Raji (cell line): ENCODE measurements around the gene ATXN7.
A peak's percentile ranks its signal among the peaks of the same experiment; 100 is the strongest.

Source experiments
- POLR2A ChIP-seq: IDR thresholded peaks from 2 replicates; pipeline ENCODE4 v1.6.1; 2011; ENCODE audit warnings: low read depth, low read length, control low read depth; ENCODE audit not compliant: insufficient read depth

Gene ATXN7, protein sequence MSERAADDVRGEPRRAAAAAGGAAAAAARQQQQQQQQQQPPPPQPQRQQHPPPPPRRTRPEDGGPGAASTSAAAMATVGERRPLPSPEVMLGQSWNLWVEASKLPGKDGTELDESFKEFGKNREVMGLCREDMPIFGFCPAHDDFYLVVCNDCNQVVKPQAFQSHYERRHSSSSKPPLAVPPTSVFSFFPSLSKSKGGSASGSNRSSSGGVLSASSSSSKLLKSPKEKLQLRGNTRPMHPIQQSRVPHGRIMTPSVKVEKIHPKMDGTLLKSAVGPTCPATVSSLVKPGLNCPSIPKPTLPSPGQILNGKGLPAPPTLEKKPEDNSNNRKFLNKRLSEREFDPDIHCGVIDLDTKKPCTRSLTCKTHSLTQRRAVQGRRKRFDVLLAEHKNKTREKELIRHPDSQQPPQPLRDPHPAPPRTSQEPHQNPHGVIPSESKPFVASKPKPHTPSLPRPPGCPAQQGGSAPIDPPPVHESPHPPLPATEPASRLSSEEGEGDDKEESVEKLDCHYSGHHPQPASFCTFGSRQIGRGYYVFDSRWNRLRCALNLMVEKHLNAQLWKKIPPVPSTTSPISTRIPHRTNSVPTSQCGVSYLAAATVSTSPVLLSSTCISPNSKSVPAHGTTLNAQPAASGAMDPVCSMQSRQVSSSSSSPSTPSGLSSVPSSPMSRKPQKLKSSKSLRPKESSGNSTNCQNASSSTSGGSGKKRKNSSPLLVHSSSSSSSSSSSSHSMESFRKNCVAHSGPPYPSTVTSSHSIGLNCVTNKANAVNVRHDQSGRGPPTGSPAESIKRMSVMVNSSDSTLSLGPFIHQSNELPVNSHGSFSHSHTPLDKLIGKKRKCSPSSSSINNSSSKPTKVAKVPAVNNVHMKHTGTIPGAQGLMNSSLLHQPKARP

DNA sequence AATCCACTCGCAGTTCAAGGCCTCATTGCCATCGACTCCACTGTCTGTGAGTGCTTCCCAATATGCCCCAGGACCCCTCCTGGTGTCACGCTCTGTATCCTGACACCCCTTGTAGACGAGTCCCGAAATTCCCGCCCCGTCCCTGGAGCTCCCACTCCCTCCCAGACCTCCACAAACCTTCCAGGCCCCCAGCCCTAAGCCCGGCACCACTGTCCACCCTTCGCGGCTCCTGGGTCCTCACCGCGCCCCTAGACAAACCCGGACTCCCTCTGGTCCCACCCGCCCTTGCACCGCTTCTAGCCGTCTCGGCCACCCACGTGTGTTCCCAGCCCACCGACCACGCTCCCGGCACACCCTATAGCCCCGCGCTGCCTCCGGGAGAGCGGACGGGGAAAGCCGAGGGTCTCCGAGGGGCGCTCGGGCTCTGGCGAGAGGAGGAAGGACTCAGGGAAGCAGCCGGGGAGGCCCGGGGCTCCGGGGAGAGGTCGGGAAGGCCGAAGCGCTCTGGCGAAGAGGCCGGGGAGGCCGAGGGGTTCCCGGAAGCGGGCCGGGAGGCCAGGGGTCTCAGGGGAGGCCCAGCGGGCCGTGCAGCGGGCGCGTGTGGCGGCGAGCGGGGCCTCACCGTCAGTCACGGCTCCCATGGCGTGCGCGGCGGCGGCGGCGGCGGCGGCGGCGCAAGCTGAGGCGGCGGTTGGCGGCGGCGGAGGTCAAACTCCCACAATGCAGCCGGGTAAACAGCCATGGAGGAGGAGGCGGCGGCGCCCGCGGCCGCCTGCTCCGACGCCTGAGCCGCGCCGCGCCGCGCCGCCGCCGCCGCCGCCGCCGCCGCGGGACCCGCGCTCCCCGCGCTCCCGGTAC lies at the start of gene ATXN7, which contains the start of gene THOC7:
TSS of gene ATXN7 (plus strand) at position 718 of the 858 bp plus-strand sequence. CDS start 48,732 bp downstream, outside the sequence.
TSS of gene THOC7 (minus strand) at position 656 of the 858 bp plus-strand sequence. CDS start at position 641, 15 bp downstream.
- peak; percentile 44 for TF ChIP-seq POLR2A

DNA sequence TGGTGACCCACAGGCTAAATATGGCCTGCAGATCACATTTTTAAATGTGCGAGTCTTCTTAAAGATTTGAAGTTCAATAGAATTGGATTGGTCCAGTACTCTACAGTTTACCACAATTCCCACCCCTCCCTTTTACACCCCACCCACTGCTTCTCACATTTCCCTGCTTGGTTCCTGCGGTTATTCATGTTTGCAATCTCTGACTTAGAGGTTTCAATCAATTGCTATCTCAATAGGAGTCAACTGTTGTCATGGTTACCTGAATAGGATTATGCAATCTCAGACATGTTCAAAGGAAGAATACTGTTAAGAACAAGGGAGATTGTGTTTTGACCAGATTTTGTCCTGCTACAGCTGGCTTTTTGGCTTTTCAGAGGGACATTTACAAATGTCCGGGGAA lies 49.4 kb upstream of the ATXN7 start:
- TF ChIP-seq POLR2A: no peak

DNA sequence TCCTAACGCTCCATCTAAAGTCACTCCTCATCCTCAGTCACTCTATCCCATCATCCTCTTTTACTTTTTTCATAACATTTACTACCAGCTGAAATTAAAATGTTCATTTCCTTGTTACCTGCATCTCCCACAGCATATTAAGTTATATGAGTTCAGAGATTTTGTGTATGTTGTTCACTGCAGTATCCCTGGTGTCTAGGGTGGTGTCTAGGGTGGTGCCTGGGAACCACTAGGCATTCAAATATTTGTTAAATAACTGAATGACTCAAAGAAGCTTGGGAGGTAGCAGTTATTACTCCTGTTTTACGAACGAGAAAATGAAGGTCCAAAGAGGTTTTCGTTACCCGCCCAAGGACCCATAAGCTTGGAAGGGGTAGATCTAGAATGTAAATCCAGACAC lies 46.4 kb upstream of the ATXN7 start:
- TF ChIP-seq POLR2A: no peak

DNA sequence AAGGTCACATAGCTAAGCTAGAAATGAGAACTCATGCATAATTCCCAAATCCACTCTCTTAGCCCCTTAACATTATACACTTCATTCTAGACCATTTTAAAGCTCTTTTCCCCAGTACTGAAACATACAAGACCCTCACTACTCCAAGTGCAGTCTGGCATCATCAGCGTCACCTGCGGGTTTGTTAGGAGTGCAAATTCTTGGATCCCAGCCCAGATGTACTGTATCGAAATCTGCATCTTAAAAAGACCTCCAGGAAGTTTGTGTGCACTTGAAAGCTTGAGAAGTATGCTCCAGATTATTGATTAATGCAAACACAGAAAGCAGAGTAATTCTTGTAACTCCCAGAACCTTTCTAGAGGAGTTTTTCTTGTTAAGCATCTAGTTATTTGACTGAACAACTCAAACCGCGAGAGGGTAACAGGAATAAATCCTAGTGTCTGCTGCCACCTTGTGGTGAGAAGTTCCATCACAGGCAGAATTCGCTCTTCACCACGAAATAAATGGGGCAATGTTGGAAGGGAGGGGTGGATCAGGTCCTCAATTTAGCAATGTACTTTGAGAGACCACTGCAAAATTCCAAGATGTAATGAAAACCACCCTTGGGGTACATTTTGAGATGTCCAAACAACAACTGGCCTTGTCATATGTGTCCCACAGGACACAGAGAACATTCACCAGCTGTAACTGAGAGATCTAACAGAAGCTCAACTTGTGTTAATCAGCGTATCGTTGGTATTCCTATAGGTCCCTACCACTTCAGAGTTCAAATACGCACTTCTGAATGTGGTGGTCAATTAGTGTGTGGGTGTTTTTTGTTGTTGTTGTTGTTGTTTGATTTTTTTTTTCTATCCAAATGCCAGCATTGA lies 45.2 kb upstream of the ATXN7 start:
- no peak for TF ChIP-seq POLR2A

DNA sequence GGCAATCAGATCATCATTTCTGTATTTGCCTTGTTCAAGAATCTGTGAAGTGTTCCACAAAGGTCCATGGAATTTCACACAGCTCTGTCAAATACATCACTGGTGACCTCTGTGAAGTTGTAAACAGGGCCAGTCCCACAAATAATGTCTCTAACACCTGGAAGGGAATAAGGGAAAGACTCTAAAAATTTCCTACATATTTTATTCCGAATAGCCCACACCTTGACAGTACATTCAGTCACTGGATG lies 44.6 kb upstream of the ATXN7 start, which contains the start of gene C3orf49:
TSS of gene C3orf49 (plus strand) at position 149 of the 248 bp plus-strand sequence. CDS start 173 bp downstream, outside the sequence.
- TF ChIP-seq POLR2A: no peak

DNA sequence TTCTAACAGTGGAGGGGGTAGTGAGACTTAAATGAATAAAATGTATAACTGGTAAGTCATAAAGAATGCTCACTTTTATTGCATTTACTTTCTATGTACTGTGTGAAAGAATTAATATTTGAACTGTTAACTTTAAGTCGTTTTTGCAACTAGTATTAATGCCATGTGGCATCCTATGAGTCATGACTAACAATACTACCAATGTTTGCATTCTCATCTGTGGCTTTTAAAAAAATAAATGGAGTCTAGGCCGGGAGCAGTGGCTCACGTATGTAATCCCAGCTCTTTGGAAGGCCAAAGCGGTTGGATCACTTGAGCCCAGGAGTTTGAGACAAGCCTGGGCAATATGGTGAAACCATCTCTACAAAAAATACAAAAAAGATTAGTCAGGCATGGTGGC lies 39.4 kb upstream of the ATXN7 start:
- TF ChIP-seq POLR2A: no peak

DNA sequence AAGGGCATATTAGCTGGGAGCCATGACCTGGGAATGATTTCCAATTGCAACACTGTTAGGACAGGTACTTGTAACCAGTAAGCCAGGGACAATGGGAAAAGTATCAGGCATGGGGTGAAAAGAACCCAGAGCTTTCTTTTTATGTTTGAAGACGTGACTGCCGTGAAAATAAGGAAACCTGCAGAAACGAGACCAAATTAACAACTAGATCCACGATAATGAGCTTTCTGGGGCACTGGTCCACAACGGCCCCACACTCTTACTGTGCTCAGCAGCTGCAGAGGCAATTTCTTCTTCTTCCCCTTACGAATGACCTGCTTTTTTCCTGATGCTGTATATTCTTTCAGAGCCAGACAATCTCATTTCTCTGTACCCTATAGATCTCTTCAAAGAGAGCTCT lies 33.1 kb upstream of the ATXN7 start:
- no peak for TF ChIP-seq POLR2A

DNA sequence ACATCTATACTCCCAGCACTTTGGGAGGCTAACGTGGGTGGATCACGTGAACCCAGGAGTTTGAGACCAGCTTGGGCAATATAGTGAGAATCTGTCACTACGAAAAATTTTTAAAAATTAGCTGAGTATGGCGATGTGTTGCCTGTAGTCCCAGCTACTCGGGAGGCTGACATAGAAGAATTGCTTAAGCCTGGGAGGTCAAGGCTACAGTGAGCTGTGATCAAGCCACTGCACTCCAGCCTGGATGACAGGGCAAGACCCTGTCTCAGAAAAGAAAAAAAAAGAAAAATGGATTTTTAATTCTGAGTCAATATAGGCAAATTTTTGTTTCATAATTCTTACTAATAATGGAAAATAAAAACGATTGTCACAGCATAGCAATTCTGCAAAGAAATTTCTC lies 31.3 kb upstream of the ATXN7 start:
- TF ChIP-seq POLR2A: no peak

DNA sequence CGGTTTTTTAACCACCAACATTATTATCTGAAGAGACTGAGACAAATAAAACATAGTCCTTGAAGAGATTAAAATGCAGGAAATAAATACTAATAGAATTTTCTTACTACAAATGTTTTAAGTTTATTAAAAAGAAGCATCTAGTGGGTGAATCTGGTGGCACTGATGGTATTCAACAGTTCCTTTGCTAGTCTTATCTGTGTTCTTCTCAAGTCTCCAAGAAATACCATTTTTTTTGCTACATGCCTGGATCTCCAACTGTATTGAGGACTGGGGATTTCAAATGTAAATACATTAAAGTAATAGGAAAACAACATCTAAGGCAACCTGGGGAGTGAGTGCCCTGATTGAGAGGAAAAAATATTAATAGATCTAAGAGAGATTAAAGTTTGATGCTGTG lies 22.0 kb upstream of the ATXN7 start:
- no peak for TF ChIP-seq POLR2A

DNA sequence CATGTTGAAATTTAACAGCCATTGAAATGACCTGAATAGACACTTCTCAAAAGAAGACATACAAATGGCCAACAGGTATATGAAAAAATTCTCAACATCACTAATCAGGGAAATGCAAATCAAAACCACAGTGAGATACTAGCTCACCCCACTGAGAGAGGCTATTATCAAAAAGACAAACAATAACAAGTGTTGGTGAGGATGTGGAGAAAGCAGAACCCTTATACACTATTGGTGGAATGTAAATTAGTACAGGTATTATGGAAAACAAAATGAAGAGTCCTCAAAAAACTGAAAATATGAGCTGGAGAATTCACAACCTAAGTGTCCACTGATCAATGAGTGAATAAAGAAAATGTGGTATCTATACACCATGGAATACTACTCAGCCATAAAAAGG lies 21.5 kb upstream of the ATXN7 start:
- TF ChIP-seq POLR2A: no peak

DNA sequence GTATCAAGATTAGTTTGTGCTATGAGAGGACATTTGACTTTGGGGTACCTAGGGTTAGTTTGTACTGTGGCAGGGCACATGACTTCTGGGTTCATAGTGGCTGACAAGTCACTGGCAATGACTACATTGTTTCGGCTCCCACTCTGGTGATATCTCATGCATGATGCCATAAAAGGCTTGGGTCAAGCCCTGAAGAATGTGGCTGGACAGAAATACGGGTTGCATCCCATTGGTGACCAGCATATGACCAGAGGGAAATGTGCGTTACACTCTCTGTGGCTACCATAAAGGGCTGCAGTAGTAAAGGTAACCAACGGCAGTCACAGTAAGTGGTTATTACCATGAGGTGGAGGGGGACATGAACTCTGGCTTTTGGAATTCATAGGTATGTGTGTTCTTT lies 18.5 kb upstream of the ATXN7 start:
- TF ChIP-seq POLR2A: no peak

DNA sequence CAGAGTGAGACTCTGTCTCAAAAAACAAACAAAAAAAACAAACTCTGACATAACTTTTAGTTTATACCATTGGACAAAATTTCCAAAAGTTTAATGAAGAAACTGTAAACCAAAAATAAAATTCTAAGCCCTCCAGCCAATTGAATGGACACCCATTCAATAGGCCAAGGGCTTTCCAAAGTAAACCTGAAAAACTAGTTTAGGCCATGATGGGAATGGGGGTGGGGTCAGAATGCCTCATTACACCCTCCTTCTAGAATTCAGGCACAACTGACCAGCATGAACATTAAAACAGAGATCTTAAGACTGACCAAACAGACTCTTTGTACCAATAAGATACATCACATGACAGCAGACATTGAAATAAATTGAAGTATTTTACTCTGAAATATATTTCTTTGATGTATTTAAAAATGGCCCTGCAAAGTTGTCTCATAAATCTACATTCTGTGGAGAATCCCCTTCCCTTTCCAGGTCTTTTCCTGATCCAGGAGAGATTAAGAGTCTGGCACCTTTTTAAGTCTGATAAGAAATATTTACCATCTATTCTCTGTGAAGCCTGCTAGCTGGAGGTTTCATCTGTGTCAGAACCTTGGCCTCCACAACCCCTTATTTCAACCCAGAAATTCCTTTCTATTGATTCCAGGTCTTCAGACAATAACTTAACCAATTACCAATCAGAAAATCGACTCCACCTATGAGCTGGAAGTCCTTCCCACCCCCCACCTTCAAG lies 15.8 kb upstream of the ATXN7 start:
- TF ChIP-seq POLR2A: no peak

DNA sequence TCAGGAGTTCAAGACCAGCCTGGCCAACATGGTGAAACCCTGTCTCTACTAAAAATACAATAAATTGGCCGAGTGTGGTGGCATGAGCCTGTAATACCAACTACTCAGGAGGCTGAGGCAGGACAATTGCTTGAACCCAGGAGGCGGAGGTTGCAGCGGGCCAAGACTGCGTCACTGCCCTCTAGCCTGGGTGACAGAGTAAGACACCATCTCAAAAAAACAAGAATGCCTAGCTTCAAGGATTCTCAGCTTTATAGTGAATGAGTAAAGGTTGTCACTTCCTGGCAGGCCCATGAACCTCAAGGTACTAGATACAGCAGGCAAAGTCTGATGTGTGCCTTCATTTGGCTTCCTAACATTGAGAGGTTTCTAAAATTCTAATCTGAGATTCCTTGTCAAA lies 14.5 kb upstream of the ATXN7 start:
- no peak for TF ChIP-seq POLR2A

DNA sequence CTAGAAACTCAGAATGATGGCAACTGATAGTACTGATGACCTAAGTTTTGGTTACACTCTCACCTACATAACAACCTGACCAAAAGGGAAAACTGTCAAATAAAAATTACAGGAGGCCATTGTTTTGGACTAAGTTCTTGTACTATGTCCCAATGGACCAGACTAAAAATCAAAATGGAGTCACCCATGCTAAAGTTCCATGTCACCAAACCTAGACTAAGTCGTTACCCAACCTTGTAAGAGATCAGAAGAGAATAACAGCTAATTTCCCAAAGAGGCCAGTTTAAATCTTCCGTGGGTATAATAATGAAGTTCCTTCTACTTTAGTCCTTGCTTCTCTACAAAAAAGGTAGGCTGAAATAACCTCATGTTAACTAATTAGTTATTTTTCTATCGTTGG lies 12.4 kb upstream of the ATXN7 start:
- no peak for TF ChIP-seq POLR2A

DNA sequence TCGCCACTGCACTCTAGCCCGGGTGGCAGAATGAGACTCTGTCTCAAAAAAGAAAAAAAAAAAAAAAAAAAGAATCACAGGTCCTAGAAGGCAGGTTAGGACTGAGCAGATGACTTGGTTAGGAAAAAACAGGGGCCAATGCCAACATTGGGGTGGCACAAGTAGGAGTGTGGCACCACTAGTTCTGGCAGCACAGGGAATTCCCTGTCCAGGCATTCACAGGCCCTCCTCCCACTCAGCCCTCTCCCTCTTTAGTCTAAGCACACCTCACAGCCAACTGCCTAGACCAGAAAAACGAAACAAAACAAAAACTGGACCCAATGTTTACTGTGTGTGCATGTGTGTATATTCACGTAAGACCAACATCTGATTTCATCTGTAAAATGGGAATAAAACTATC lies 10.6 kb upstream of the ATXN7 start:
- no peak for TF ChIP-seq POLR2A
